ENCODE data around the gene MYOM1. TPM values are rescaled to one million over a fixed set of nuclear protein-coding genes. Genes with fewer than 3 reads are reported as not detected.

The MYOM1 gene
- total RNA-seq, 4 donors from 2014 or later: 13.3 to 31.7 (median 16.5) TPM

- 37% methylated on average over 2 of the region's 2 CpGs for WGBS
- H3K4me3 ChIP-seq: no peak overlapping the region
- no peaks in the 10 kb centered on the region for H3K27me3 ChIP-seq
- H3K36me3 ChIP-seq: peaks cover 0 to 43% (median 21%) of the 10 kb centered on the region in 4 donors
- H3K9me3 ChIP-seq: no peaks in the 10 kb centered on the region
- intact Hi-C loops (cut with DNase I): no loop called here
- H3K27ac ChIP-seq (replicated peaks in 1 of 4): no peak overlapping the region
- peak; percentile 5 for DNase-seq (ENCODE audit: extremely low spot score)
- peaks cover 0 to 17% (median 9%) of the 10 kb centered on the region in 4 donors for H3K4me1 ChIP-seq
- TF ChIP-seq EP300 (IDR thresholded peaks at IDR 0.05) (no peak), POLR2AphosphoS5 (IDR thresholded peaks at IDR 0.05) (no peak), POLR2A (IDR thresholded peaks at IDR 0.05; ENCODE audit: low read depth) (no peak)
- TF ChIP-seq, protein P1, sequence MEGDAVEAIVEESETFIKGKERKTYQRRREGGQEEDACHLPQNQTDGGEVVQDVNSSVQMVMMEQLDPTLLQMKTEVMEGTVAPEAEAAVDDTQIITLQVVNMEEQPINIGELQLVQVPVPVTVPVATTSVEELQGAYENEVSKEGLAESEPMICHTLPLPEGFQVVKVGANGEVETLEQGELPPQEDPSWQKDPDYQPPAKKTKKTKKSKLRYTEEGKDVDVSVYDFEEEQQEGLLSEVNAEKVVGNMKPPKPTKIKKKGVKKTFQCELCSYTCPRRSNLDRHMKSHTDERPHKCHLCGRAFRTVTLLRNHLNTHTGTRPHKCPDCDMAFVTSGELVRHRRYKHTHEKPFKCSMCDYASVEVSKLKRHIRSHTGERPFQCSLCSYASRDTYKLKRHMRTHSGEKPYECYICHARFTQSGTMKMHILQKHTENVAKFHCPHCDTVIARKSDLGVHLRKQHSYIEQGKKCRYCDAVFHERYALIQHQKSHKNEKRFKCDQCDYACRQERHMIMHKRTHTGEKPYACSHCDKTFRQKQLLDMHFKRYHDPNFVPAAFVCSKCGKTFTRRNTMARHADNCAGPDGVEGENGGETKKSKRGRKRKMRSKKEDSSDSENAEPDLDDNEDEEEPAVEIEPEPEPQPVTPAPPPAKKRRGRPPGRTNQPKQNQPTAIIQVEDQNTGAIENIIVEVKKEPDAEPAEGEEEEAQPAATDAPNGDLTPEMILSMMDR (IDR thresholded peaks at IDR 0.05): no peak
Measured at GRCh38 chr18:3130344-3130743, 89.4 kb downstream of the MYOM1 start.

- peaks cover 0 to 17% (median 9%) of the 10 kb centered on the region in 4 donors for H3K4me1 ChIP-seq
Measured at GRCh38 chr18:3129053-3129864, 90.5 kb downstream of the MYOM1 start.

GRCh38 chr18:3126457-3127097 is 93.2 kb downstream of the MYOM1 start:
- Histone ChIP-seq H3K4me3 (no peak overlapping the region), H3K9me3 (no peaks in the 10 kb centered on the region), H3K4me1 (peaks cover 0 to 9% (median 9%) of the 10 kb centered on the region in 4 donors), H3K27me3 (no peaks in the 10 kb centered on the region), H3K36me3 (peaks cover 0 to 42% (median 22%) of the 10 kb centered on the region in 4 donors), H3K27ac (replicated peaks in 1 of 4) (no peak overlapping the region)
- DNase-seq (ENCODE audit: extremely low spot score): peak; percentile 81
- TF ChIP-seq, protein P1 (IDR thresholded peaks at IDR 0.05): no peak
- no peak for TF ChIP-seq POLR2A (IDR thresholded peaks at IDR 0.05; ENCODE audit: low read depth)
- no peak for TF ChIP-seq POLR2AphosphoS5 (IDR thresholded peaks at IDR 0.05)
- TF ChIP-seq EP300 (IDR thresholded peaks at IDR 0.05): no peak
- 95% methylated on average over 9 of the region's 9 CpGs for WGBS
- intact Hi-C loops (cut with DNase I): loop anchor here (5.0 kb wide), 1 partner anchor 194 kb away; no protein-coding TSS in a partner anchor

More at GRCh38 chr18:3129053-3129864, 90.5 kb downstream of the MYOM1 start:
- TF ChIP-seq POLR2AphosphoS5 (IDR thresholded peaks at IDR 0.05): peak in 1 of 2 donors; percentile 37
- TF ChIP-seq, protein P1 (IDR thresholded peaks at IDR 0.05): peak; percentile 71 to 87 (median 74)
- TF ChIP-seq EP300 (IDR thresholded peaks at IDR 0.05): no peak
- no peak for TF ChIP-seq POLR2A (IDR thresholded peaks at IDR 0.05; ENCODE audit: low read depth)
- H3K27me3 ChIP-seq: no peaks in the 10 kb centered on the region
- H3K27ac ChIP-seq (replicated peaks in 1 of 4): no peak overlapping the region
- peaks cover 0 to 47% (median 27%) of the 10 kb centered on the region in 4 donors for H3K36me3 ChIP-seq
- 24% methylated on average over 16 of the region's 16 CpGs for WGBS
- no peak overlapping the region for H3K4me3 ChIP-seq
- no peaks in the 10 kb centered on the region for H3K9me3 ChIP-seq
- intact Hi-C loops (cut with DNase I): loop anchor here (5.0 kb wide), 1 partner anchor 197 kb away; no protein-coding TSS in a partner anchor
- peak; percentile 92 for DNase-seq (ENCODE audit: extremely low spot score)

- 100% methylated on average over 1 of the region's 1 CpG for WGBS
- Histone ChIP-seq H3K27me3 (no peaks in the 10 kb centered on the region), H3K4me3 (no peak overlapping the region), H3K4me1 (peaks cover 0 to 9% (median 9%) of the 10 kb centered on the region in 4 donors), H3K27ac (replicated peaks in 1 of 4) (no peak overlapping the region), H3K9me3 (no peaks in the 10 kb centered on the region), H3K36me3 (peaks cover 0 to 41% (median 18%) of the 10 kb centered on the region in 4 donors)
- no peak for DNase-seq (ENCODE audit: extremely low spot score)
- intact Hi-C loops (cut with DNase I): loop anchor here (5.0 kb wide), 1 partner anchor 193 kb away; no protein-coding TSS in a partner anchor
- TF ChIP-seq POLR2AphosphoS5 (IDR thresholded peaks at IDR 0.05) (no peak), EP300 (IDR thresholded peaks at IDR 0.05) (no peak), POLR2A (IDR thresholded peaks at IDR 0.05; ENCODE audit: low read depth) (no peak)
- TF ChIP-seq, protein P1 (IDR thresholded peaks at IDR 0.05): no peak
Measured at GRCh38 chr18:3124822-3125221, 94.9 kb downstream of the MYOM1 start.

Data from esophagus muscularis mucosa (tissue), 4 donors.